GM18526 (cell line): ENCODE results near the gene ADAMTS4.

Experiments used
- POLR2A ChIP-seq: IDR thresholded peaks from 3 replicates; pipeline ENCODE4 v1.6.1; 2011; ENCODE audit not compliant: insufficient read length; ENCODE audit errors: extremely low read depth

ADAMTS4 gene

DNA sequence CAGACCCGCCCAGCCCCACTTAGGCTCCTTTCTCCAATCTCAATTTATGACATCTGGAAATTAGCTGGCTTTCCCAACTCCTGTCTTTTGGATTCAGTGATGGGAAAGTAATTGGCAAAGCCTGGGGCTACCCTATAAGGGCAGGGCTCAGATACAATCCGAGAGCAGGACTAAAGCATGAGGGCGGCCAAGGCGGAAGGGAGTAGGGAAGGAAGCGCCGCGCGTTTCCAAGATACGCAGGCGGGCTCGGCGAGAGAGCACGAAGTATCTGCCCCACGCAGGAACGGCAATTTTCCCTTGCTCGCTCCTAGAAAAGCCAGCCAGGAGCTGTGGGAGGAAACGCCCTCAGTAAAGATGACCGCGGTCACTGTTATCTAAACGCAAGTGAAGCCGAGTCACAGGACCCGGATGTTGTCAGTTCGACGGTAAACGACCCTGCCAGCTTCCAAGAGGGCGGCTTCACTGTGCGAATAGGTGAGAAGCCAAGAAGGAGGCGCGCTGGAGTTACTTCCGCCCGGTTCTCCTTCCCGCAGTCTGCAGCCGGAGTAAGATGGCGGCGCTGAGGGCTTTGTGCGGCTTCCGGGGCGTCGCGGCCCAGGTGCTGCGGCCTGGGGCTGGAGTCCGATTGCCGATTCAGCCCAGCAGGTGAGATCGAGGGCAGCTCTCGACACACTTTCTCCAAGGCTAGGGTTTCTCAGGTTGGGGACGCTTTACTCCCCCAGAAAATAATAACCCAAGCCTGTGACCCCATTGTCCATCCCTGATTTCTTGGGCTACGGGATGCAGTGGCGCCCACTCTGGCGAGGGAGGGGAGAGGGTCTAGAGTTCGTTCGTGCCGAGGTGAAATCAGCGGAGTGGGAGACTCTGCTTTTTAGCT lies 3.2 kb upstream of the ADAMTS4 start, which contains the start of gene NDUFS2:
NDUFS2 (plus strand) TSS at position 532 of the 877 bp plus-strand sequence; CDS start at position 551, 19 bp downstream.
- TF ChIP-seq POLR2A, result peak; percentile 88

DNA sequence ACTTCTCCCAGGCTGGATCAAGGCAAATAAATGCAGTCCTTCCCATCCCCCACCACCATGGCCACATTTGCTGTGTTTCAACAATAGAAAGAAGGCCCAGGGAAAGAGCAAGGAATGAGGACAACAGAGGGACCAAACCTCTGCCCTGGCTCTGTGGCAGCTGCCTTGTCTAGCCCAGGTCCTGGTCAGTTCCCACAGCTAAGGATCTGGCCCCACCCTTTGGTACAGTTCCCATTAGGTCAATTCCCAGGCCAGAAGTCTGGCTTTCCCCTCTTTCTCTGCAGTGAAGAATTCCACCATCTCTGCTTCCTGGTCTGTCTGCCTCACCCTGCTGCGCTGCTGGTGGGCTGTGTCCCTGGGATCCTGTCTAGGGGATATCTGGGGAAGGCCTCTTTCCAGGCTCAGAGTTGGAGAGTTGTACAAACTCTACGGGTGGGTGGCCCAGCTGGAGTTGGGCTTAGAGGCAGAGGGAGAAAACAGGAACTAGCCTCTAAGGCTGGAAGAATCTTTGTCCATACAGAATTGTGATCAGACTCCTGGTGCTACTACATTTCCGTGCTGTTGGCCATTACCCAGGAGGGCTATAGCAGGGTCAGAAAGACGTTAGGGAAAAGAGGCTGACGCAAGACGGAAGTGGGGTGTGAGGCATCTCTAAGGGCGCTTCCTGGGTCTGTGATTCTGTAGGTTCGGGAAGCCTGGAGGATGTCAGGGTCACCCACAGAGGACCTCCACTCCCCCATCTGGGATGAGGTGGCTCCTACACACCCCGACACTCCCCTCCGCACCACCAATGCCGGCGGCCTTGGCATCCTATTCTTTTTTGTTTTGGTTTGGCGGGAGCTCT lies 2.4 kb upstream of the ADAMTS4 start:
- no peak for TF ChIP-seq POLR2A

DNA sequence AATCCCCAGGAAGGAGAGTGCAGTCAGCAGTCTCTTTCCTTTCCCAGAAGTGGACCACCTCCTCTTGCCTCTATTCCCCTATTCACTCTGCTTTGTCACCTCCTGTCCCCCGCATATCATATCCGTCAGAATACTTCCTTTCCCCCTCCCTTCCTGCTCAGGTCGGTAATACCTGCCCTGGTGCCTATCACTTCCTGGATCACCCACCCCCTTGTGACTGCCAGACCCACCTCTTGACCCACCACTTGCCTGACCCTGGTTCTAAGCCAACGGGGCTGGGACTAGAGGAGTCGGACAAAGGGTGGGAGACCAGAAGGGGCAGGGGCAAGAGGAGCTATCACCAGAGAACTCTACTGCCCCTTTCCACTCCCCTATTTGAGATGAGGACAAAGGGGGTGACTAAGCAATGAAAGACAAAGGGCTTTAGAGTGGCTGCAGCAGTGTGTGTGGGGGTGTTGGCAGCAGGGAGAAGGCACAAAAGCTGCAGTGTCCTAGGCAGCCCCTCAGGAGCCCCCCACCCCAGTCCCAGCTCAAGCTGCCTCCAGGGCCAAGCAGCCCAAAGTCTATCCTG lies 1.7 kb upstream of the ADAMTS4 start:
- TF ChIP-seq POLR2A, result no peak

DNA sequence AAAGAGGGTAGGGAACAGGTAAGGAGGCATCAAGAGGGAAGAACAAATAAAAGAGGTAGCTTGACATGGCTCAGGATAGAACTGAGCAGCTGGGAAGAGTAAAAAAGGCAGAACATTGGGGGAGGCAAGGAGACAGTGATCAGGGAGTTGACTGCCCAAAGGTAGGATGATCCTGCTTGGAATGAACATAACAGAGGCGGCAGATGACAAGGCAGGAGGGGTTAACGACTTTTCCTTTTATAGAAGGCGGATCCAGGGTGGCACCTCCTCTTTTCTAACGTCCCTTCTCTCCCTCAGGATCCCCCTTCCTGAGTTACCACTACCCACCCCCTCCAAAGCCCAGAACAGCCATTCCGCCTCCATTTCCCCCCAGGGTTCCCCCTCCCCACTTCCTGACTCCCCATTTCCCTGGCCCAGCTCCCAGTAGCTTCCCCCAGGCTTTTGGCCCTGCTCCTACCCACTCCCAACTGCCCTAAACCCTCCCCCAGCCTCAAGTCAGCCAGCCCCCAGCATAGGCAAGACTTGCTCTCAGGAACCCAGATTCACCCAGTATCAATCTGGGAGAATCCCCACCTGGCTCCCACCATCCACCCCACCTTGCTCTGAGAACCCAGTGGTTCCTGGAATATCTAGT lies 769 bp upstream of the ADAMTS4 start:
- TF ChIP-seq POLR2A, result no peak

DNA sequence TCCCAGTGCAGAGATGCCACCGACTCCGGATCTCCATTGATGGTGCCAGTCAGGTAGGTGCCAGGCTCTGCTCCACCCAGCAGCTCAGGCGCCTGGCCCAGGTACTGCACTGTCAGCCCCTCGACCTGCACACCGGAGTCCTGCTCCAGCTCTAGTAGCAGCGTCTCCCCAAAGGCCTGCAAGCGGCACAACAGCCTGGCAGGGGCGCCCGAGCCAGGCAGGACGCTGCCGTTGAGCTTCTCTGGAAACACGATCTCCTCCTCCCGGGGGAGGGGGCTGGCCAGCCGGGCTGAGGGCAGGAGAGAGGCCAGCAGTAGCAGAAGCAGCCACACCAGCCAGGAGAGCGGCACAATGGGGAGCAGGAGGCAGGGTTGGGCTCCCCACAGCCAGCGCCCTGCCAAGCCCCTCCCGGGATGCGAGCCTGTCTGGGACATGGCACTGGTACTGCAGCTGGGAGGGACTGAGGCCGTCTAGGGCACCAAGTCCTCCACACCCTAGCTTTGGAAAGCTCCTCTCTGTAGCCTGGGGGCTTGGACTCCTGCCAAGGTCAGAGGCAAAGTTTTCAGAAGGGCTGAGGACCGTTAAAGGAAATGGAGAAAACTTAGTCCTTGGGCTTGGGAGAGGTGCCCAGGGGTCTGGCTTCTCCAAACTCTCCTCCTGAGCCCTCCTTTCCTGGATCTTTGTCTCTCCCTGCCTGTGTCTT lies 509 bp downstream of the ADAMTS4 start:
- no peak for TF ChIP-seq POLR2A

DNA sequence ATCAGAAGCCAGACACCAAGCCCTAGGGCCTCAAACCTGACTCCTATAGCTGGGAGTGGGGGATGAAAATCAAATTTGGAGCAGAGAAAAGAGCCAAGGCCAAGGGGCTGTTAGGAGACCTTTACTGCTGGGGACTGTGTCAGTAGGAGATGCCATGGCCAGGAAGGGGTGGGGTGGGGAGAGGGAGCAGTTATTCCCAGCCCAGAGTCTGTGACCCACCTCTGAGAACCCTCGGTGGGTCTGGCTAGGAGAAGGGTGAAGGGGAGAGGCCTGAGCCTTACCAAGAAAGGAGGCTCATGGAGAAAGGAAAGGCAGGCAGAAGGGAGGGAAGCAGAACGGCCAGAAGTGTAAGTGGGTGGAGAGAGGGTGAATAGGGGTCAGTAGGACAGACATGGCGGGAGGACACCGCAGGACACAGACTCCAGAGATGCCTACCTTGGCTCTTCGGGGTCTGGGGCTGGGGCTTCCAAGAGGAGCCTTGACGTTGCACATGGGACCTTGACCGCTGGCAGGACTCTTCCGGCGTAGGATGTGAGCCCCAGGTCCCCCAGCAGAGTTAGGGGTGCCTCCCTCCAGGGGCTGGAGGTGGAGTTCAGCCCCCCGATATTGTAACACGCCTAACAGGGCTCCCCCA lies 1.2 kb downstream of the ADAMTS4 start:
- TF ChIP-seq POLR2A, result no peak

DNA sequence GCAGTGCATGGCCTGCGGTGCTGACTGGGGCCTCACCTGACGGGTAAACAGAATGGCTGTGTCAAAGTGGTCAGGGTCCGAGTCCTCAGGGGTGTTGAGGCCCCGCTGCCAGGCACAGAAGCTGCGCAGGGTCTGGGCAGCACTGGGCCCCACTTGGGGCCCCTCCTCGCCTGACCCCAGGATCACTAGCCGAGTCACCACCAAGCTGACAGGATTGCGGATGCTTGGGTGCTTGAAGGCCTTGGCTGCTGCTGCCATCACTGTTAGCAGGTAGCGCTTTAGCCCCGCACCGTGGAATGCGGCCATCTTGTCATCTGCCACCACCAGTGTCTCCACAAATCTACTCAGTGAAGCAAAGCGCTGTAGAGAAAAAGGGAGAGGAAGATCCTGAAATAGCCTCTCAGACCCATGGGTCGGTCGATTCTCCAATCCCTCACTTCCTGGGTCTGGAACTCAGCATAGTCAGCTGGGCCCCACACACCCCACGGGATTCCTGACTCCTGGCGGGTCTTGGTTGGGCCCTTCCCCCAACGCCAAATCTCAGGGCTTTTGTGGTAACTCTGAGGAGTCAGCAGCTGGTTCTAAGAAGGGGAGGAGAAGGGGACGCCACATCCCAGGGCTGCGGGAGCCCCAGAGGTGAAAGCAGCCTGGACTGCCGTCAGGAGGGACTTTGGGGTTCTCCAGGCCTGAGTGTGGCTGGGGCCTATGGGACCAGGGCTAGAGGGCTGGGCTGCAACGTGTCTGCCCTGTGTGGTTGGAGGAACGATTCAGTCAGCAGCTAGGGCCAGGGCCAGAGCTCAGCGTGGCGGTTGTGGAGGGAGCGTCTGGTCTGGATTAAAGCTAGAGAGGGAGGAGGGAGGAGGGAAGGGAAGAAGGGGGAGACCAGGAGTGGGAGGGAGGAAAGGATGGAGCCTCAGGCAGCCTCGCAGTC lies 2.1 kb downstream of the ADAMTS4 start:
- TF ChIP-seq POLR2A, result no peak

DNA sequence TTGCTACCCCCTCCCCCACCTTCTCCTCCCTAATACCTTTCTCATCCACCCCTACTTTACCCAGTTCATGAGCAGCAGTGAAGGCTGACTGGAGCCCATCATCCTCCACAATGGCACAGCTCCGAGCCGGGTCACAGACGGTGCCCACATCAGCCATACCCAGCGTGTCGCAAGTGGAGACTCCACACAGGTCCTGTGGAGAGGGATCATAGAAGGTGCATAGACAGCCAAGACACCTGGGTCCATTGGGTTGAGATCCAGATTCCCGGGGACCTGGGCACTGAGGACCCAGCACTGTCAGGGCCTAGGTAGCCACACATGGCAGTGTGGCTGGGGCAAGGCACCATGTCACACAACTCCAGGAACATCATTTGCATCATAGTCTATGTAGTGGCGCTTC lies 2.7 kb downstream of the ADAMTS4 start:
- no peak for TF ChIP-seq POLR2A

DNA sequence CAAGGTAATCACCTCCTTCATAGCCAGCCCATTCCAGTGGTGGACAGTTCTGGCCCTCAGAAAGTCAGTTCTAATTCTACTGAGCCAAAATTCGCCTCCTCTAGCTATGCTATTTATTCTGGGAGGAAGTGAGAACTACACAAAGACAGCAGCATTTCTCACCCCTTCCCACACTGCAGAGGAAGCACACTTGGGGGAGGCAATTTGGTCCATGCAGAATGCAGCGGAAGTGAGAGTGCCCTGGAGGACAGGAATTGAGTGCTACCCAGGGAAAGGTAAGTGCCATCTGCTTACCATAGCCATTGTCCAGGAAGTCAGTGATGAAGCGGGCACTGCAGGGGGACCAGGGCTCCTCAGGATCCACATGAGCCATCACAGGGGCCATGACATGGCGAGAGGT lies 3.7 kb downstream of the ADAMTS4 start:
- TF ChIP-seq POLR2A, result no peak

DNA sequence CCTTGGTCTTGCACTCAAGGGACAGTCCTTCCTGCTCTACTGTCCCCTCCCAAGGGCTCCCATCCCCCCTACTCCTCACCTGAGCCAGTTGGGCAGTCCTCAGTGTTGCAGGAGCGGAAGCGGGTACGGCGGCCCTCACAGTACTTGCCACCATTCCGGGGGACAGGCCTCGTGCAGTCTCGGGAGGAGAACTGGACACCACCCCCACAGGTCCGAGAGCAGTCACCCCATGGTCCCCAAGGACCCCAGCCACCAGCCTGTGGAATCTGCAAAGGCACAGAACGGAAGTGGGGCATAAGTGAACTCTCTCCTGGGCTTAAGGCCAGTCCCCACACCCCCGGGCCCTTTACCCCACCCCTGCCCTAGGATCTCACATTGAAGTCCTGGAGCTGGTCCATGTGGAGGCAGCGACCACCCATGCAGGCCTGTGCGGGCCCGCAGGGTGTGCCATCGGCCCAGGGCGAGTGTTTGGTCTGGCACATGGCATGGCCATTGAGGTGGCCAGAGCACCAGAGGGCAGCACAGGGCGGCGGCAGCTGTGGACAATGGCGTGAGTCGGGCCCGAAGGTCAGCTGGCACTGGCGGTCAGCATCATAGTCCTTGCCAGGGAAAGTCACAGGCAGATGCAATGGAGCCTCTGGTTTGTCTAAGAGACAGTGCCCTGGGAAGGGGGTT lies 5.2 kb downstream of the ADAMTS4 start:
- TF ChIP-seq POLR2A, result no peak

DNA sequence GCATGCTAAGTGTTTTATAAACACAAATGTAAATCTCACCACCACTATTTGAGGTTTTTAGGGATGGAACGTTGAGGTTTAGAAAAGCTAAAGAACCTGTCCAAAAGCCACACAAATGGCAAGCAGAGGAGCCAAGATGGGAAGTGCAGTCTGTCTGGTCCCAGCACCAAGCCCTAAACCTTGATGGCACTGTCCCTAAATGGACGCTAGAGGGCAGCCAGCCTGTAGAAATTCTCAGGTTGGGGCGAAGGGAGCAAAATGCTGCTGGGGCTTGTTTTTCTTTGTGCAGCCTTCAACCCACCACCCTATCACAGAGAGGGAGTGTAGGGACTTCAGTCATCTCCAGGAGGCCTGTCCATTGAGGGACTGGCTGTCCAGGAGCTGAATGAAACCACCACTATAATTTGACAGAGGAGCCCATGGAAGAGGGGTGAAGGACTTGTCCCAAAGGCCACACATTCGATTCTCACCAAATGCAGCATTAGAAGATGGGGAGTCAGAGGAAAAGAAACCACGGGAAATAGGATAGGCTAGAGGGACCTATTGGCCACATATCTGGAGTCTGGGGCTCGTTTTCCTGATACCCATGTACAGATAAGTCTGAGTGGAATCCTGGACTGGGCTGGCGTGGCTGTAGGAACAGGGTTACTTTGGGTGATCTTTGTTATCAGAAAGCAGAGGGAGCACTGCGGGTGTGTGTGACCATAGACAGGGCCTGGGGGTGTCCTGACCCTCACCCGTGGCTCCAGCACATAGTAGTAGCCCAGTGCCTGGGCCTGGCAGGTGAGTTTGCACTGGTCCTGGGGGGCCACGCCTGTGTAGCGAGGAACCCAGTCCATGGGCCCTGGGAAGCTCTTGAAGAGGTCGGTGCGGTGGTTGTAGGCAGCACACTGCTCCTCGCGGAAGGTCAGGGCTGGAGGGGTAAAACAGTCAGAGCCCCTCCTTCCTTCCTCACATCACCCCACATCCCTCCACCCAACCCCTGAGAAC lies 6.1 kb downstream of the ADAMTS4 start:
- TF ChIP-seq POLR2A, result no peak

DNA sequence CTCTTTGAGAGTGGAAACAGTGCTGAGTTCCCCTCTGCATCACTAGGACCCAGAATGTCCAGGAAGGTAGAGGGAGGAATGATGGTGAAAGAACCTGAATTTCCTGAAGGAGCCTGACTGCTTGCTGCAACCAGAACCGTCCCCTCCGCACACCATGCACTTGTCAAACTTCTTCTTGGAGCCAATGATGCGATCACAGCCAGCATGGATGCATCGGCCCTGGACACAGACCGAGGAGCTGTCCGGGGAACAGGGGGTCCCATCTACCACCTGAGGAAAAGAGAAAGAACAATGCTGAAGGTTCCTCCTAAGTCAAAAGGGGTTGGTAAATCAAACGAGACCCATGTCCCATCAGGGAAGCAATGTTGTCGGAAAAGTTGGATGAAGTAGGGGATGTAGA lies 6.9 kb downstream of the ADAMTS4 start:
- TF ChIP-seq POLR2A, result no peak
